OCI-LY1 (cell line): Measurements from ENCODE around the gene BBS10.

ENCODE experiments used
- CTCF ChIP-seq: fragments of 200-600 bp; sonication (generic), shearing (Covaris generic); IDR thresholded peaks from 2 replicates; pipeline ENCODE4 v1.5.1; 2017; ENCODE audit warnings: mild to moderate bottlenecking, antibody characterized with exemption, low read length, moderate library complexity, mixed read lengths
- EZH2 ChIP-seq: fragments of 200-600 bp; sonication (generic), shearing (Covaris generic); IDR thresholded peaks from 2 replicates; pipeline ENCODE4 v1.8.0; 2017; ENCODE audit warnings: borderline replicate concordance, mixed run types, mild to moderate bottlenecking, antibody characterized with exemption, low read length, moderate library complexity, mixed read lengths

- no peak for TF ChIP-seq CTCF
- no peak for TF ChIP-seq EZH2
Observed at GRCh38 chr12:76300297-76300665, 47.9 kb downstream of the BBS10 start.
